Lower lobe of right lung (tissue), 2 donors: ENCODE results near the gene CACNA2D1. TPM values are rescaled to one million over a fixed set of nuclear protein-coding genes. Genes with fewer than 3 reads are reported as not detected.

Experiments
- ATAC-seq, 2 donors: fragments of 200-7000 bp; cut with Tn5 transposase; one replicate each; pipeline ENCODE4 v1.9.1; 2020 to 2022; ENCODE audit warnings: mild to moderate bottlenecking in 2 of 2, moderate library complexity in 2 of 2
- DNase-seq: peaks from one replicate; pipeline ENCODE4 v3.0.0-alpha.2; 2020
- H3K27ac ChIP-seq: fragments of 200-600 bp; one replicate; pipeline ENCODE4 v1.8.0; 2022
- H3K27me3 ChIP-seq: fragments of 200-600 bp; one replicate; pipeline ENCODE4 v1.8.0; 2022; ENCODE audit warnings: low read depth
- H3K36me3 ChIP-seq: fragments of 200-600 bp; one replicate; pipeline ENCODE4 v1.8.0; 2022; ENCODE audit warnings: mild to moderate bottlenecking
- H3K4me1 ChIP-seq: fragments of 200-600 bp; one replicate; pipeline ENCODE4 v1.8.0; 2022
- H3K4me3 ChIP-seq: fragments of 200-600 bp; one replicate; pipeline ENCODE4 v1.8.0; 2022; ENCODE audit warnings: mild to moderate bottlenecking
- H3K9me3 ChIP-seq: fragments of 200-600 bp; one replicate; pipeline ENCODE4 v1.8.0; 2022
- CTCF ChIP-seq: fragments of 200-600 bp; IDR thresholded peaks from one replicate; pipeline ENCODE4 v1.8.0; 2022; ENCODE audit warnings: antibody characterized with exemption, mild to moderate bottlenecking
- intact Hi-C: fragments of 100-400 bp; cut with DNase I; formaldehyde crosslinking; loops from one replicate; pipeline ENCODE4 v1.11.0; 2022
- total RNA-seq: library from RNA; stranded (reverse); fragmentation: NEBNext Ultra II Directional; extraction: Animal tissue kit (Norgen Biotek cat#: 25700); gene quantifications from one replicate; pipeline ENCODE4 v1.2.1, GENCODE V29; 2021
- donor health status: DM: no; HTN: yes; CAD: no; lungs with severe emphysema.

The CACNA2D1 gene
- total RNA-seq, 1 donor from 2014 or later: 12.5 TPM

- no peaks in the 10 kb centered on the region for H3K4me1 ChIP-seq
- H3K36me3 ChIP-seq: no peaks in the 10 kb centered on the region
- no peak for DNase-seq
- H3K9me3 ChIP-seq: no peaks in the 10 kb centered on the region
- H3K27me3 ChIP-seq: no peaks in the 10 kb centered on the region
- no peak for TF ChIP-seq CTCF
- intact Hi-C loops: no loop called here
- no peak for ATAC-seq
- H3K27ac ChIP-seq: no peak overlapping the region
- no peak overlapping the region for H3K4me3 ChIP-seq
Measured at GRCh38 chr7:82410461-82410860, 33.1 kb downstream of the CACNA2D1 start.

DNA sequence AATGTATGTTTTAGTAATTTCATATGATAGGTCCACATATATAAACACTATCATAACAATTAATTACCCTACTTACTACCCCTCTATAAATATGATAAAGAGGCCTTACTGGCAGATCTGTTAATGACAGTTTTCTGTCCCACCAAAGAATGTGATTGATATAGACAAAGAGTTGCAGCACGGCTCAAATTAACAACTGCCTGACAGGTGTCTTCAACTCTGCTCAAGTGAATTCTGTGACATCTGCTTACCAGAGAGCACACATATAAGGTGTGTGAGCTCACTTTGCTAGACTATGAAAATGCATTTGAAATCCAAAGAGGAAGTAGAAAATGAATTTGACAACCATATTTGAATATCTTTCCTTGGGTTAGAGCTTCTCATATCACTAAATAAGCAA, 36.6 kb downstream of the CACNA2D1 start:
- Histone ChIP-seq H3K36me3 (no peaks in the 10 kb centered on the region), H3K4me1 (no peaks in the 10 kb centered on the region), H3K27ac (no peak overlapping the region), H3K9me3 (no peaks in the 10 kb centered on the region), H3K4me3 (no peak overlapping the region), H3K27me3 (no peaks in the 10 kb centered on the region)
- DNase-seq (no peak), ATAC-seq (no peak)
- intact Hi-C loops: no loop called here
- no peak for TF ChIP-seq CTCF

DNA sequence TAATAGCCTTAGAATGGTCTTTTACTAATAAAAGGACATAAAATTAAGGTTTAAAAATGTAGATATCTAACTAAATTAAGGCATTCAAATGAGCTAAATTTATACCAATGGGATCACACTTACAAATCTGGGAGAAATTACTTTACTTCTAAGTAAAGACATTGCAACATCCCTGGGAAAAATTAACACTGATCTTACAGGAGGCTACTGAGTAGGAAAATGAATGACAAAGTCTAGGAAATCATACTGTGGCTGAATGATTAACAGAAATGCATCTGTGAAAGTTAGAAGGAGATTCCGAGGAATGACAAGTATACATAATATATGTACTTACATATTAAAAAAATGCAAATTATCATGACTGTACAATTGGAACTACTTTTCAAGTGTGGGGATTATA, 38.3 kb downstream of the CACNA2D1 start:
- DNase-seq (no peak), ATAC-seq (no peak)
- H3K36me3 ChIP-seq: no peaks in the 10 kb centered on the region
- intact Hi-C loops: no loop called here
- no peak overlapping the region for H3K27ac ChIP-seq
- no peaks in the 10 kb centered on the region for H3K4me1 ChIP-seq
- H3K27me3 ChIP-seq: no peaks in the 10 kb centered on the region
- H3K9me3 ChIP-seq: no peaks in the 10 kb centered on the region
- no peak for TF ChIP-seq CTCF
- no peak overlapping the region for H3K4me3 ChIP-seq

DNA sequence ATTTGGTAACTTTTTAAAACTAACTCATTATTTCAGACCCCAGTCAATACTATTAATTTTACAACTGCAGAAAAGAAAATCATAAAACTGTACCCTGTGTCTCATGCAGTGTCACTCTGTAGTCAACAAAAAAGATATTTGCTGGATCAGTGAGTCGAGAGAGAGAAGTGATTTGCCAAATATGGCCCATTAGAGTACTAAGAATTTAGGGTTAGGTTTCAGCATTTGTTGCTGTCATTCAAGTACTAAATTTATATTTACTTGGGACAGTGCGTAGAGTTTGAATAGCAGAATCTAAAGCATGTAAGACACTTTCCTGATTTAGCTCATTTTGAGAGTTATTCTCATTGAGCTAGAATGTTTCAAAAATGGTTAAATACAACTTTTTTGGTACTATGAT, 38.9 kb downstream of the CACNA2D1 start:
- ATAC-seq (no peak), DNase-seq (no peak)
- Histone ChIP-seq H3K4me1 (no peaks in the 10 kb centered on the region), H3K27ac (no peak overlapping the region), H3K27me3 (no peaks in the 10 kb centered on the region), H3K36me3 (no peaks in the 10 kb centered on the region), H3K4me3 (no peak overlapping the region), H3K9me3 (no peaks in the 10 kb centered on the region)
- intact Hi-C loops: no loop called here
- TF ChIP-seq CTCF: no peak

GRCh38 chr7:82404094-82404493, 39.5 kb downstream of the CACNA2D1 start:
- intact Hi-C loops: no loop called here
- DNase-seq (no peak), ATAC-seq (no peak)
- no peaks in the 10 kb centered on the region for H3K9me3 ChIP-seq
- H3K27me3 ChIP-seq: no peaks in the 10 kb centered on the region
- H3K4me3 ChIP-seq: no peak overlapping the region
- H3K36me3 ChIP-seq: no peaks in the 10 kb centered on the region
- no peak for TF ChIP-seq CTCF
- H3K27ac ChIP-seq: no peak overlapping the region
- H3K4me1 ChIP-seq: no peaks in the 10 kb centered on the region

- Histone ChIP-seq H3K36me3 (no peaks in the 10 kb centered on the region), H3K4me3 (no peak overlapping the region), H3K27ac (no peak overlapping the region), H3K27me3 (no peaks in the 10 kb centered on the region), H3K4me1 (no peaks in the 10 kb centered on the region), H3K9me3 (no peaks in the 10 kb centered on the region)
- ATAC-seq: no peak
- no peak for DNase-seq
- no peak for TF ChIP-seq CTCF
- intact Hi-C loops: no loop called here
Measured at GRCh38 chr7:82397879-82398524, 45.6 kb downstream of the CACNA2D1 start.
